Gastroesophageal sphincter (tissue), 3 donors: ENCODE measurements around the gene FGGY.

Source experiments
- CTCF ChIP-seq, 4 experiments: fragments of 200-600 bp in 2 of 4; fragments of 450-650 bp in 2 of 4; sonication (generic) in 1 of 4; IDR thresholded peaks; one replicate each; pipeline ENCODE4 v1.5.1; 2017 to 2019; ENCODE audit warnings: antibody characterized with exemption in 4 of 4, mild to moderate bottlenecking in 2 of 4, moderate library complexity in 2 of 4
- EP300 ChIP-seq: sonication (generic); formaldehyde crosslinking; IDR thresholded peaks from one replicate; pipeline ENCODE4 v1.6.1; 2017; ENCODE audit warnings: antibody characterized with exemption, mild to moderate bottlenecking

- TF ChIP-seq CTCF (IDR thresholded peaks at IDR 0.05) (peak in 1 of 4 experiments; percentile 36), EP300 (no peak)
Measured at GRCh38 chr1:59290193-59290949, 6.5 kb upstream of the FGGY start.
